Regular cardiac myocyte (primary cell): ENCODE data around the gene BRDT. TPM values are rescaled to one million over a fixed set of nuclear protein-coding genes. Genes with fewer than 3 reads are reported as not detected.

ENCODE experiments used
- total RNA-seq: library from RNA; depleted of rRNA; stranded (reverse); fragments of >200 nt; gene quantifications from 2 replicates; pipeline ENCODE4 v1.2.3, GENCODE V29; 2014

Gene BRDT
- total RNA-seq = not detected in 2 replicates

GRCh38 chr1:91949356-91949699, at the start of gene BRDT:
Gene BRDT (plus strand): TSS chr1:91949401. CDS start chr1:91962755, 13,354 bp downstream.

Other genes starting within 250 kb of the BRDT start
- 21.1 and 21.7 TPM in 2 replicates for gene TGFBR3, start 63.2 kb upstream of the BRDT start, total RNA-seq
- gene EPHX4, start 80.6 kb downstream of the BRDT start, total RNA-seq = 0.19 and 0.85 TPM in 2 replicates
- gene SETSIP, start 126.0 kb downstream of the BRDT start, total RNA-seq = 0.19 TPM in 1 of 2 replicates, not detected in the other
- gene BTBD8, start 130.9 kb downstream of the BRDT start, total RNA-seq = 2.9 and 7.6 TPM in 2 replicates